WTC11 (cell line): ENCODE results near the gene WRAP73. TPM values are rescaled to one million over a fixed set of nuclear protein-coding genes. Genes with fewer than 3 reads are reported as not detected.

Experiments used
- AFF4 ChIP-seq: sonication (generic); formaldehyde crosslinking; IDR thresholded peaks from 2 replicates; pipeline ENCODE4 v1.8.1; 2023; ENCODE audit warnings: mild to moderate bottlenecking, missing genetic modification reagents, borderline replicate concordance
- ATF1 ChIP-seq: sonication (generic); formaldehyde crosslinking; IDR thresholded peaks from 2 replicates; pipeline ENCODE4 v1.8.1; 2023; ENCODE audit warnings: mild to moderate bottlenecking, moderate library complexity, missing genetic modification reagents
- ATF6 ChIP-seq: sonication (generic); formaldehyde crosslinking; IDR thresholded peaks from 2 replicates; pipeline ENCODE4 v1.8.1; 2023; ENCODE audit warnings: mild to moderate bottlenecking, missing genetic modification reagents
- CREM ChIP-seq: sonication (generic); formaldehyde crosslinking; IDR thresholded peaks from 2 replicates; pipeline ENCODE4 v1.8.1; 2022; ENCODE audit warnings: mild to moderate bottlenecking, missing genetic modification reagents, moderate library complexity
- HMGA2 ChIP-seq: fragments of 250-450 bp; sonication (Bioruptor Pico); IDR thresholded peaks from 2 replicates; pipeline ENCODE4 v1.4.0; 2021; ENCODE audit warnings: mild to moderate bottlenecking, moderate library complexity
- MLX ChIP-seq: sonication (generic); formaldehyde crosslinking; IDR thresholded peaks from 2 replicates; pipeline ENCODE4 v1.8.1; 2023; ENCODE audit warnings: mild to moderate bottlenecking, missing genetic modification reagents, moderate library complexity
- MYBL2 ChIP-seq: sonication (generic); formaldehyde crosslinking; IDR thresholded peaks from 2 replicates; pipeline ENCODE4 v1.8.1; 2023; ENCODE audit warnings: mild to moderate bottlenecking, moderate library complexity, missing genetic modification reagents
- NFATC4 ChIP-seq: fragments of 250-450 bp; sonication (Bioruptor Pico); IDR thresholded peaks from 2 replicates; pipeline ENCODE4 v1.9.0; 2021; ENCODE audit warnings: mild to moderate bottlenecking
- NR1H2 ChIP-seq: sonication (generic); formaldehyde crosslinking; IDR thresholded peaks from 2 replicates; pipeline ENCODE4 v1.9.0; 2021; ENCODE audit warnings: mild to moderate bottlenecking, moderate library complexity, missing genetic modification reagents
- NR2C2 ChIP-seq: sonication (generic); formaldehyde crosslinking; IDR thresholded peaks from 2 replicates; pipeline ENCODE4 v1.8.0; 2022; ENCODE audit warnings: mild to moderate bottlenecking, missing genetic modification reagents
- TEAD4 ChIP-seq: sonication (generic); formaldehyde crosslinking; IDR thresholded peaks from 2 replicates; pipeline ENCODE4 v1.8.0; 2022; ENCODE audit warnings: mild to moderate bottlenecking, missing genetic modification reagents
- ZNF219 ChIP-seq: sonication (generic); formaldehyde crosslinking; IDR thresholded peaks from 2 replicates; pipeline ENCODE4 v1.8.0; 2023; ENCODE audit warnings: missing genetic modification reagents, mild to moderate bottlenecking, borderline replicate concordance
- total RNA-seq: library from RNA; stranded (reverse); gene quantifications from 3 replicates; pipeline ENCODE4 v1.2.3, GENCODE V29; 2021
- TF ChIP-seq, protein P1 (sequence below): sonication (generic); formaldehyde crosslinking; IDR thresholded peaks from 2 replicates; pipeline ENCODE4 v1.8.0; 2022; ENCODE audit warnings: mild to moderate bottlenecking, missing genetic modification reagents
- TF ChIP-seq, protein P2 (sequence below): sonication (generic); formaldehyde crosslinking; IDR thresholded peaks from 2 replicates; pipeline ENCODE4 v1.8.0; 2022; ENCODE audit warnings: mild to moderate bottlenecking, missing genetic modification reagents
- TF ChIP-seq, protein P3 (sequence below): sonication (generic); formaldehyde crosslinking; IDR thresholded peaks from 2 replicates; pipeline ENCODE4 v1.8.1; 2022; ENCODE audit warnings: low read depth, missing genetic modification reagents, borderline replicate concordance
- TF ChIP-seq, protein P4 (sequence below): fragments of 250-450 bp; sonication (Bioruptor Pico); IDR thresholded peaks from 2 replicates; pipeline ENCODE4 v1.9.0; 2021; ENCODE audit warnings: mild to moderate bottlenecking
- TF ChIP-seq, protein P5 (sequence below): fragments of 250-450 bp; sonication (Bioruptor Pico); IDR thresholded peaks from 2 replicates; pipeline ENCODE4 v1.9.0; 2021; ENCODE audit warnings: mild to moderate bottlenecking, borderline replicate concordance
- TF ChIP-seq, protein P6 (sequence below): sonication (generic); formaldehyde crosslinking; conservative IDR thresholded peaks from 2 replicates; pipeline ENCODE4 v1.8.1; 2023; ENCODE audit warnings: mild to moderate bottlenecking, low read depth, missing genetic modification reagents, moderate library complexity

Gene WRAP73
- total RNA-seq, 1 experiment from 2014 or later = 39.2 TPM

DNA sequence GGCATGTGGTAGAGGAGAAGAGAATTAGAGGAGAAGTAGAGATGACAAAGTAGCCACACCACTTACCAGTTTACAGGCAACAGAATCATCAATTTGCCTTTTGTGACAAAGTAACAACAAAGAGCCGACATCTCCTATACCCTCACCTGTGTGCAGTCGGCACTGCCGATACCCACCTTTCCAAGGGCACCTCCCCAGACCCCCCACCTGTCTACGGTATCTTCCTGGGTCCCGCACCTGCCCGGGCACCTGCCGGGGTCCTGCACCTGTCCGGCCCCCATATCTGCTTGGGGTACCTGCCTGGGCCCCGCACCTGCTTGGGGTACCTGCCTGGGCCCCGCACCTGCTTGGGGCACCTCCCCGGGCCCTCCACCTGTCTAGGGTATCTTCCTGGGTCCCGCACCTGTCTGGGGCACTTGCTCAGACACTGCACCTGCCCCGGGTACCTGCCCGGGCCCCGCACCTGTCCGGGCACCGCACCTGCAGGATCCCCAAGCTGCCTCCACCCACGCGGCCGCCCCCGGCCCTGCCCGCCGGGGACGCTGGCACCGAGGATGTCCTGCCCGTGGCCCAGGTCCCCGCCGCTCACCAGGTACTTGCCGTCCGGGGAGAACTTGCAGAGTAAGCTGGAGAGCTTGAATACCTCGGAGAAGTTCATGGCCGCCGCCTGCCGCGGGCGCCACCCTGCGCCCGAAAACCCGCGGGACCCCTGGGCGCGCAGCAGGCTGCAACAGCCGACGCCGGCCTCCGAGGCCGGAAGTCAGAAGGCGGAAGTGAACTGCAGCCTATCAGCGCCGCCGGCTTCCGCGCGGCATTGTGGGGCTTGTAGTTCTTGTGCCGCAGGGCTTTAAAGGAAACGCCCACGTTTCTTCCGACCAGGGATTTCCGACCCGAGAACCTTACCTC, at the start of gene WRAP73 (continued):
- no peak for TF ChIP-seq MLX (CRISPR knock-in tag)
- TF ChIP-seq ATF1 (CRISPR knock-in tag) = no peak
- no peak for TF ChIP-seq NR2C2 (CRISPR knock-in tag)
- 0 out of 2 replicates have a peak, but pooled peaks have one; percentile 52 for TF ChIP-seq CREM (CRISPR knock-in tag)
- TF ChIP-seq, protein P1, sequence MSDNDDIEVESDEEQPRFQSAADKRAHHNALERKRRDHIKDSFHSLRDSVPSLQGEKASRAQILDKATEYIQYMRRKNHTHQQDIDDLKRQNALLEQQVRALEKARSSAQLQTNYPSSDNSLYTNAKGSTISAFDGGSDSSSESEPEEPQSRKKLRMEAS (CRISPR knock-in tag) = peak; percentile 44; the same call in 1 of the 2 replicates
- no peak for TF ChIP-seq NFATC4 (CRISPR knock-in tag)
- TF ChIP-seq AFF4 = no peak
- TF ChIP-seq, protein P2, sequence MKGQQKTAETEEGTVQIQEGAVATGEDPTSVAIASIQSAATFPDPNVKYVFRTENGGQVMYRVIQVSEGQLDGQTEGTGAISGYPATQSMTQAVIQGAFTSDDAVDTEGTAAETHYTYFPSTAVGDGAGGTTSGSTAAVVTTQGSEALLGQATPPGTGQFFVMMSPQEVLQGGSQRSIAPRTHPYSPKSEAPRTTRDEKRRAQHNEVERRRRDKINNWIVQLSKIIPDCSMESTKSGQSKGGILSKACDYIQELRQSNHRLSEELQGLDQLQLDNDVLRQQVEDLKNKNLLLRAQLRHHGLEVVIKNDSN (CRISPR knock-in tag) = no peak
- TF ChIP-seq TEAD4 = no peak
- TF ChIP-seq, protein P3, sequence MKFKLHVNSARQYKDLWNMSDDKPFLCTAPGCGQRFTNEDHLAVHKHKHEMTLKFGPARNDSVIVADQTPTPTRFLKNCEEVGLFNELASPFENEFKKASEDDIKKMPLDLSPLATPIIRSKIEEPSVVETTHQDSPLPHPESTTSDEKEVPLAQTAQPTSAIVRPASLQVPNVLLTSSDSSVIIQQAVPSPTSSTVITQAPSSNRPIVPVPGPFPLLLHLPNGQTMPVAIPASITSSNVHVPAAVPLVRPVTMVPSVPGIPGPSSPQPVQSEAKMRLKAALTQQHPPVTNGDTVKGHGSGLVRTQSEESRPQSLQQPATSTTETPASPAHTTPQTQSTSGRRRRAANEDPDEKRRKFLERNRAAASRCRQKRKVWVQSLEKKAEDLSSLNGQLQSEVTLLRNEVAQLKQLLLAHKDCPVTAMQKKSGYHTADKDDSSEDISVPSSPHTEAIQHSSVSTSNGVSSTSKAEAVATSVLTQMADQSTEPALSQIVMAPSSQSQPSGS = no peak
- no peak for TF ChIP-seq ZNF219 (CRISPR knock-in tag)
- TF ChIP-seq HMGA2 = no peak
- TF ChIP-seq, protein P4, sequence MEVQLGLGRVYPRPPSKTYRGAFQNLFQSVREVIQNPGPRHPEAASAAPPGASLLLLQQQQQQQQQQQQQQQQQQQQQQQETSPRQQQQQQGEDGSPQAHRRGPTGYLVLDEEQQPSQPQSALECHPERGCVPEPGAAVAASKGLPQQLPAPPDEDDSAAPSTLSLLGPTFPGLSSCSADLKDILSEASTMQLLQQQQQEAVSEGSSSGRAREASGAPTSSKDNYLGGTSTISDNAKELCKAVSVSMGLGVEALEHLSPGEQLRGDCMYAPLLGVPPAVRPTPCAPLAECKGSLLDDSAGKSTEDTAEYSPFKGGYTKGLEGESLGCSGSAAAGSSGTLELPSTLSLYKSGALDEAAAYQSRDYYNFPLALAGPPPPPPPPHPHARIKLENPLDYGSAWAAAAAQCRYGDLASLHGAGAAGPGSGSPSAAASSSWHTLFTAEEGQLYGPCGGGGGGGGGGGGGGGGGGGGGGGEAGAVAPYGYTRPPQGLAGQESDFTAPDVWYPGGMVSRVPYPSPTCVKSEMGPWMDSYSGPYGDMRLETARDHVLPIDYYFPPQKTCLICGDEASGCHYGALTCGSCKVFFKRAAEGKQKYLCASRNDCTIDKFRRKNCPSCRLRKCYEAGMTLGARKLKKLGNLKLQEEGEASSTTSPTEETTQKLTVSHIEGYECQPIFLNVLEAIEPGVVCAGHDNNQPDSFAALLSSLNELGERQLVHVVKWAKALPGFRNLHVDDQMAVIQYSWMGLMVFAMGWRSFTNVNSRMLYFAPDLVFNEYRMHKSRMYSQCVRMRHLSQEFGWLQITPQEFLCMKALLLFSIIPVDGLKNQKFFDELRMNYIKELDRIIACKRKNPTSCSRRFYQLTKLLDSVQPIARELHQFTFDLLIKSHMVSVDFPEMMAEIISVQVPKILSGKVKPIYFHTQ (CRISPR knock-in tag) = no peak
- no peak for TF ChIP-seq ATF6 (CRISPR knock-in tag)
- no peak for TF ChIP-seq NR1H2 (CRISPR knock-in tag)
- TF ChIP-seq, protein P5, sequence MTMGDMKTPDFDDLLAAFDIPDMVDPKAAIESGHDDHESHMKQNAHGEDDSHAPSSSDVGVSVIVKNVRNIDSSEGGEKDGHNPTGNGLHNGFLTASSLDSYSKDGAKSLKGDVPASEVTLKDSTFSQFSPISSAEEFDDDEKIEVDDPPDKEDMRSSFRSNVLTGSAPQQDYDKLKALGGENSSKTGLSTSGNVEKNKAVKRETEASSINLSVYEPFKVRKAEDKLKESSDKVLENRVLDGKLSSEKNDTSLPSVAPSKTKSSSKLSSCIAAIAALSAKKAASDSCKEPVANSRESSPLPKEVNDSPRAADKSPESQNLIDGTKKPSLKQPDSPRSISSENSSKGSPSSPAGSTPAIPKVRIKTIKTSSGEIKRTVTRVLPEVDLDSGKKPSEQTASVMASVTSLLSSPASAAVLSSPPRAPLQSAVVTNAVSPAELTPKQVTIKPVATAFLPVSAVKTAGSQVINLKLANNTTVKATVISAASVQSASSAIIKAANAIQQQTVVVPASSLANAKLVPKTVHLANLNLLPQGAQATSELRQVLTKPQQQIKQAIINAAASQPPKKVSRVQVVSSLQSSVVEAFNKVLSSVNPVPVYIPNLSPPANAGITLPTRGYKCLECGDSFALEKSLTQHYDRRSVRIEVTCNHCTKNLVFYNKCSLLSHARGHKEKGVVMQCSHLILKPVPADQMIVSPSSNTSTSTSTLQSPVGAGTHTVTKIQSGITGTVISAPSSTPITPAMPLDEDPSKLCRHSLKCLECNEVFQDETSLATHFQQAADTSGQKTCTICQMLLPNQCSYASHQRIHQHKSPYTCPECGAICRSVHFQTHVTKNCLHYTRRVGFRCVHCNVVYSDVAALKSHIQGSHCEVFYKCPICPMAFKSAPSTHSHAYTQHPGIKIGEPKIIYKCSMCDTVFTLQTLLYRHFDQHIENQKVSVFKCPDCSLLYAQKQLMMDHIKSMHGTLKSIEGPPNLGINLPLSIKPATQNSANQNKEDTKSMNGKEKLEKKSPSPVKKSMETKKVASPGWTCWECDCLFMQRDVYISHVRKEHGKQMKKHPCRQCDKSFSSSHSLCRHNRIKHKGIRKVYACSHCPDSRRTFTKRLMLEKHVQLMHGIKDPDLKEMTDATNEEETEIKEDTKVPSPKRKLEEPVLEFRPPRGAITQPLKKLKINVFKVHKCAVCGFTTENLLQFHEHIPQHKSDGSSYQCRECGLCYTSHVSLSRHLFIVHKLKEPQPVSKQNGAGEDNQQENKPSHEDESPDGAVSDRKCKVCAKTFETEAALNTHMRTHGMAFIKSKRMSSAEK (CRISPR knock-in tag) = no peak
- TF ChIP-seq, protein P6, sequence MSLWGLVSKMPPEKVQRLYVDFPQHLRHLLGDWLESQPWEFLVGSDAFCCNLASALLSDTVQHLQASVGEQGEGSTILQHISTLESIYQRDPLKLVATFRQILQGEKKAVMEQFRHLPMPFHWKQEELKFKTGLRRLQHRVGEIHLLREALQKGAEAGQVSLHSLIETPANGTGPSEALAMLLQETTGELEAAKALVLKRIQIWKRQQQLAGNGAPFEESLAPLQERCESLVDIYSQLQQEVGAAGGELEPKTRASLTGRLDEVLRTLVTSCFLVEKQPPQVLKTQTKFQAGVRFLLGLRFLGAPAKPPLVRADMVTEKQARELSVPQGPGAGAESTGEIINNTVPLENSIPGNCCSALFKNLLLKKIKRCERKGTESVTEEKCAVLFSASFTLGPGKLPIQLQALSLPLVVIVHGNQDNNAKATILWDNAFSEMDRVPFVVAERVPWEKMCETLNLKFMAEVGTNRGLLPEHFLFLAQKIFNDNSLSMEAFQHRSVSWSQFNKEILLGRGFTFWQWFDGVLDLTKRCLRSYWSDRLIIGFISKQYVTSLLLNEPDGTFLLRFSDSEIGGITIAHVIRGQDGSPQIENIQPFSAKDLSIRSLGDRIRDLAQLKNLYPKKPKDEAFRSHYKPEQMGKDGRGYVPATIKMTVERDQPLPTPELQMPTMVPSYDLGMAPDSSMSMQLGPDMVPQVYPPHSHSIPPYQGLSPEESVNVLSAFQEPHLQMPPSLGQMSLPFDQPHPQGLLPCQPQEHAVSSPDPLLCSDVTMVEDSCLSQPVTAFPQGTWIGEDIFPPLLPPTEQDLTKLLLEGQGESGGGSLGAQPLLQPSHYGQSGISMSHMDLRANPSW (CRISPR knock-in tag) = no peak
- no peak for TF ChIP-seq MYBL2 (CRISPR knock-in tag)
